ENCODE measurements around the gene NEMP1.
"Not testable (repeated sequence)": the region's sequence is repeated elsewhere in the genome, so short reads cannot be mapped to it uniquely, and the experiment has no call there.

- not testable (repeated sequence) for TF ChIP-seq CTCF (IDR thresholded peaks at IDR 0.05; ENCODE audit: poor library complexity, severe bottlenecking); EP300 (conservative IDR thresholded peaks at IDR 0.05; ENCODE audit: poor library complexity, severe bottlenecking); EZH2 (IDR thresholded peaks at IDR 0.05; ENCODE audit: borderline replicate concordance, insufficient read depth, low read length, poor library complexity, severe bottlenecking); TAF1 (IDR thresholded peaks at IDR 0.05; ENCODE audit: low read depth); POLR2AphosphoS5 (IDR thresholded peaks at IDR 0.05)
Observed at GRCh38 chr12:57018353-57018752, 60.2 kb downstream of the NEMP1 start.
